Choroid plexus epithelial cell (primary cell): Measurements from ENCODE around the gene GSTA3.

ENCODE experiments used
- DNase-seq: peaks from one replicate; pipeline ENCODE4 v3.0.0-alpha.2; 2010; ENCODE audit warnings: low read depth
- H3K4me3 ChIP-seq: 2 replicates; pipeline ENCODE4 v1.5.1; 2011; ENCODE audit warnings: low read depth, mild to moderate bottlenecking, control low read depth, low read length, moderate library complexity
- TF ChIP-seq, protein P1 (sequence below): conservative IDR thresholded peaks from 2 replicates; pipeline ENCODE4 v1.5.1; 2011; ENCODE audit warnings: low read depth, mild to moderate bottlenecking, control low read depth, inconsistent platforms, low read length, moderate library complexity

The GSTA3 gene

DNA sequence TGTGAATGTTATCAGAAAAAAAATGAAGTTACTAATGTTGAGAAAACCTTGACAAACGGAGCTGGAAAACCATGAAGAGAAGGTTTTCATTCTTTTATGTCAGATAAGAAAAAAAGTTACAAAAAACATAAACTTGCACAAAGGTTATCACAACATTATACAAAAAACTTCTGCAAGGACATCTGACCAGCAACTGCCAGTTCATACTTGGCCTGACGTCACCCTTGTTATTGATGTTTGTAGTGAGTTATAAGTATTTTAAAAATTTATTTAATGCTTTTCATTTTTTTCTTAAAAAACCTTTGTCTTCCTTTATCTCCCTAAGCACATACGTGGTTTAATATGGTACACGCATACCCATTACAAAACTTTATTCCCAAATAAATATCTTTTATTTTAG lies 16.3 kb downstream of the GSTA3 start:
- DNase-seq, result no peak
- TF ChIP-seq, protein P1, sequence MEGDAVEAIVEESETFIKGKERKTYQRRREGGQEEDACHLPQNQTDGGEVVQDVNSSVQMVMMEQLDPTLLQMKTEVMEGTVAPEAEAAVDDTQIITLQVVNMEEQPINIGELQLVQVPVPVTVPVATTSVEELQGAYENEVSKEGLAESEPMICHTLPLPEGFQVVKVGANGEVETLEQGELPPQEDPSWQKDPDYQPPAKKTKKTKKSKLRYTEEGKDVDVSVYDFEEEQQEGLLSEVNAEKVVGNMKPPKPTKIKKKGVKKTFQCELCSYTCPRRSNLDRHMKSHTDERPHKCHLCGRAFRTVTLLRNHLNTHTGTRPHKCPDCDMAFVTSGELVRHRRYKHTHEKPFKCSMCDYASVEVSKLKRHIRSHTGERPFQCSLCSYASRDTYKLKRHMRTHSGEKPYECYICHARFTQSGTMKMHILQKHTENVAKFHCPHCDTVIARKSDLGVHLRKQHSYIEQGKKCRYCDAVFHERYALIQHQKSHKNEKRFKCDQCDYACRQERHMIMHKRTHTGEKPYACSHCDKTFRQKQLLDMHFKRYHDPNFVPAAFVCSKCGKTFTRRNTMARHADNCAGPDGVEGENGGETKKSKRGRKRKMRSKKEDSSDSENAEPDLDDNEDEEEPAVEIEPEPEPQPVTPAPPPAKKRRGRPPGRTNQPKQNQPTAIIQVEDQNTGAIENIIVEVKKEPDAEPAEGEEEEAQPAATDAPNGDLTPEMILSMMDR, result no peak
- H3K4me3 ChIP-seq, result no peak overlapping the region

GRCh38 chr6:52890018-52890417 lies 19.5 kb downstream of the GSTA3 start:
- no peak for DNase-seq
- TF ChIP-seq, protein P1, result no peak
- no peak overlapping the region for H3K4me3 ChIP-seq

DNA sequence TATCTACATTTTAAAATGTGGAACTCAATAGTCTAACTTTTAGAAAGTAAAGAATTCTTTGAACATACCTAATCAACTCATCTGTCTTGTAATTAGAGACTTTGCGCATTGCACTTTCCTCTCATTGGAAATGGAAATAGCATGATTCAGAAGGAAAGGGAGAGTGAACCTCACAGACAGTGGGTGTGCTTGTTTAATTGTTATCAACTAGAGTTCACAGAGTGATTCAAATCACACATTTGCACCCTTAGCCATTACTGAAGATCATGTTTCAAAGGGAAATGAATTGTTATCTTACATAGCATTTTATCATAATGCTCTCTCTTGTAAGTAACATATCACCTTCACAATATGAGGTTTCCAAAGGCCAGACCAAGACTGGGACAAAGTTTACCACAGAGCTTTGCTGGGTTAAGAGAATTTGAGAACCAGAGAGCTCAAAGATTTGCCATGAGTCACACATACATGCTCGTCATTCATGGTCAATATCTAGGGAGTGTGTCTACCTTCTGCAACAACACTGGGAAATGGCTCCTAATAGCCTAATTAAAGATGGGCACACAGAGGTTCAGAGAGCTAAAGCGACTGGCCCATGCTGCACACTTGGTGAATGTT lies 21.5 kb downstream of the GSTA3 start:
- TF ChIP-seq, protein P1, result no peak
- no peak overlapping the region for H3K4me3 ChIP-seq
- no peak for DNase-seq

DNA sequence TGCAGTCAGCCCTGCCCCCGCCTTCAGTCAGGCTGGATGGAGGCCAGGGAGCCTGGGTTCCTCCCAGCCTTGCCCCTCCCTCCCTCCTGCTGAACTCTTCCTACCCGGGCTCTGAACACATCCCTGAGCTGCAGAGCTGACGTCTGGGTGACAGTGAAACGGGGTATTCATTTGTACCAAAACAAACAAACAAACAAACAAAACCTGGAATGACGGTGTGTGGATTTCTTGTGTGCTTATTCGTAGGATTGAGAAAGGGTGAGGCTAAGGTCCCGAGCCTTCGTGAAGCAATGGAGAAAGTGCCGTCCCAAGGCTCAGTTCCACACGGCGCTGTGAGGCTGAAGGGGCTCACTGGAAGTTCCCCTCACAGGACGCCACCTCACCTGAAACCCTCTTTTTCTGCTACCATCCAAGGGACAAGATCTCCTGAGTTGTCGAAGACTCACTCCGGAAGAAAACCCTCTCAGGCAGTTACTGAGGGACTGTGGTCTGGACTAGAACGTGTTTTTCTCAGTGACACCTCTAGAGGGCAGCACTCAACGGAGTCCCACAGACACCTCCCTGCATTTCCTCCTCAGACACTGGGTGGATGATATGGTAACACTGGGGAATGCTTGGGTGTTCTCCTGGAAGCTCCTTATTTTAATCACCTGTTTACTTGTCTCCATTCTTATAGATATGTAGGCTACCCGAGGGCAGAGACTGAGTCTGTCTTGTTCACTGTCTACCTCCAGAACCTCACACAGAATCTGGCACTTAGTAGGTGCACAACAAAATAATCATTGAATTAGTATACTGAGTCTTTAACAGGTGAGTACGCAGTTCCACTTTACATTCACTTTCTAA lies 27.3 kb downstream of the GSTA3 start:
- peak overlapping the region; percentile 61 for H3K4me3 ChIP-seq
- DNase-seq, result peak; percentile 78
- TF ChIP-seq, protein P1, result peak; percentile 83

DNA sequence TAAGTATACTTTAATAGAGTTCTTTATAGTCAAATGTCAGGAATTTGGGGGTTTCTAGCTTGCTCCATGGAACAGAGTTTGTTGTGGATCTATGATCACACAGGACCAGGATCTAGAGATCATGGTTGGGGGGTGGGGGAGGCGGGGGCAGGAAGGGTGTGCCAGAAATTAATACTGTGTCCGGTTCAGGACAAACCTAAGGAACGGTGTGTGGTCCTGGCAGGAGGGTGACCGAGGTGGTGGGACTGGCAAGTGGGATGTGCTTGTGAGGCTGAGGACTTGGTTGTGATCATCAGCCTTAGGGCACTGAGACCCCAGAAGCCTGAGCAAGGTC lies 27.9 kb downstream of the GSTA3 start:
- no peak overlapping the region for H3K4me3 ChIP-seq
- TF ChIP-seq, protein P1, result no peak
- no peak for DNase-seq

- TF ChIP-seq, protein P1, result no peak
- no peak for DNase-seq
- no peak overlapping the region for H3K4me3 ChIP-seq
Observed at GRCh38 chr6:52877786-52878185, 31.7 kb downstream of the GSTA3 start.

DNA sequence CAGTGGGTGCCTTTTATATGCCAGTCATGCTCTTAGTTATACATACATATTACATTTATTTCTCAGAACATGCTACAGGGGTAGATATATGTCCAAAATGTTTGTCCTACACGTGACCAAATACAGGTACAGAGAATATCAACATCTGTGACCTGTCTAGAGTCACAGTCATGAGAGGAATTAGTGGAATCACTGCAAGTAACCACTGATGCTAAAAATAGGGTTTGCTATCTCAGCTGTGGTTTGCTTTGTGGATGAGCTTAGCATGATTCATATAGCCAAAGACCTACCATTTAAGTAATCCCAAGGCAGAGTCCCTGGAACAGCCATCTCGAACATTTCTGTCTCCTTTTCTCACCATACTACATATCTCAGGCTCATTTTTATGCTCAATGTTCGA lies 32.3 kb downstream of the GSTA3 start:
- DNase-seq, result peak; percentile 95
- TF ChIP-seq, protein P1, result no peak
- no peak overlapping the region for H3K4me3 ChIP-seq
